ENCODE measurements around the gene CDK14.

GRCh38 chr7:90758933-90759562 is 162.9 kb downstream of the CDK14 start:
- no peak for TF ChIP-seq POLR2AphosphoS5 (IDR thresholded peaks at IDR 0.05; ENCODE audit: borderline replicate concordance, low read depth, low read length)
- TF ChIP-seq EZH2 (IDR thresholded peaks at IDR 0.05), result no peak
- no peak for TF ChIP-seq FOXP2 (optimal IDR thresholded peaks at IDR 0.05; ENCODE audit: control extremely low read depth, extremely low read length, insufficient read depth)

All from SK-N-MC (cell line).